IMR-90 (cell line): ENCODE results near the gene FOXP1. TPM values are rescaled to one million over a fixed set of nuclear protein-coding genes. Genes with fewer than 3 reads are reported as not detected.

Source experiments
- ATAC-seq: fragments of 200-7000 bp; cut with Tn5 transposase; 2 replicates; pipeline ENCODE4 v1.9.1; 2020; ENCODE audit warnings: low read depth, mild to moderate bottlenecking, moderate library complexity
- BruUV-seq: library from RNA; stranded (reverse); fragments of 400-500 nt; replicated peaks from 2 replicates; lab custom pipeline; 2021; lab: Mats Ljungman, UMichigan
- CTCF ChIA-PET: fragments of 300-600 bp; formaldehyde crosslinking; extraction: SDS; loops from one replicate; lab custom pipeline; 2021; ENCODE audit warnings: antibody characterized with exemption; lab: Yijun Ruan, JAX
- POLR2A ChIA-PET: fragments of 300-600 bp; sonication (Branson Sonifier 250); formaldehyde crosslinking; loops from one replicate; lab custom pipeline; 2022; ENCODE audit warnings: antibody characterized with exemption; ENCODE audit not compliant: unreplicated experiment; lab: Charles Lee
- DNase-seq: peaks from one replicate; pipeline ENCODE4 v3.0.0; 2013
- H2AFZ ChIP-seq: replicated peaks from 2 replicates; pipeline ENCODE3; 2013; ENCODE audit warnings: low read length, mild to moderate bottlenecking; ENCODE audit not compliant: poor library complexity
- H2AK5ac ChIP-seq: 2 replicates; pipeline ENCODE4 v1.6.1; 2013; ENCODE audit warnings: low read depth, low read length, inconsistent platforms
- H2AK9ac ChIP-seq: replicated peaks from 2 replicates; pipeline ENCODE3; 2013; ENCODE audit warnings: mild to moderate bottlenecking, low read depth, low read length, moderate library complexity; ENCODE audit not compliant: poor library complexity
- H2BK120ac ChIP-seq: 2 replicates; pipeline ENCODE4 v1.6.1; 2013; ENCODE audit warnings: low read depth, low read length, inconsistent platforms
- H2BK15ac ChIP-seq: 3 replicates; pipeline ENCODE4 v1.6.1; 2013; ENCODE audit warnings: low read depth, low read length, inconsistent platforms
- H2BK20ac ChIP-seq: 2 replicates; pipeline ENCODE4 v1.6.1; 2013; ENCODE audit warnings: low read depth, mild to moderate bottlenecking, inconsistent platforms, low read length, moderate library complexity
- H2BK5ac ChIP-seq: 2 replicates; pipeline ENCODE4 v1.6.1; 2013; ENCODE audit warnings: mild to moderate bottlenecking, low read depth, low read length, inconsistent platforms; ENCODE audit not compliant: poor library complexity, severe bottlenecking
- H3K14ac ChIP-seq: replicated peaks from 2 replicates; pipeline ENCODE4 v1.6.1; 2013; ENCODE audit warnings: low read depth, low read length, inconsistent platforms
- H3K18ac ChIP-seq: 2 replicates; pipeline ENCODE4 v1.6.1; 2013; ENCODE audit warnings: low read depth, low read length, control low read depth
- H3K23ac ChIP-seq: 2 replicates; pipeline ENCODE4 v1.6.1; 2013; ENCODE audit warnings: low read depth, low read length, inconsistent platforms
- H3K27ac ChIP-seq: 2 replicates; pipeline ENCODE4 v1.5.1; 2013; ENCODE audit warnings: mild to moderate bottlenecking, control low read depth, low read length; ENCODE audit not compliant: insufficient read depth
- H3K27me3 ChIP-seq: 2 replicates; pipeline ENCODE4 v1.6.1; 2013; ENCODE audit warnings: low read length; ENCODE audit not compliant: control insufficient read depth, insufficient read depth
- H3K36me3 ChIP-seq: 2 replicates; pipeline ENCODE4 v1.6.1; 2013; ENCODE audit warnings: low read length, mixed read lengths; ENCODE audit not compliant: control insufficient read depth, insufficient read depth
- H3K4ac ChIP-seq: 2 replicates; pipeline ENCODE4 v1.6.1; 2013; ENCODE audit warnings: low read depth, low read length, inconsistent platforms
- H3K4me1 ChIP-seq: 2 replicates; pipeline ENCODE4 v1.6.1; 2013; ENCODE audit warnings: low read length, mixed read lengths; ENCODE audit not compliant: control insufficient read depth, insufficient read depth
- H3K4me2 ChIP-seq: 2 replicates; pipeline ENCODE4 v1.6.1; 2013; ENCODE audit warnings: low read depth, mild to moderate bottlenecking, control low read depth, low read length, moderate library complexity
- H3K4me3 ChIP-seq: 2 replicates; pipeline ENCODE4 v1.5.1; 2013; ENCODE audit warnings: low read depth, mild to moderate bottlenecking, control low read depth, low read length, moderate library complexity; ENCODE audit not compliant: insufficient read depth
- H3K56ac ChIP-seq: 2 replicates; pipeline ENCODE4 v1.6.1; 2013; ENCODE audit warnings: low read length, inconsistent platforms; ENCODE audit not compliant: insufficient read depth; ENCODE audit errors: extremely low read depth
- H3K79me1 ChIP-seq, 2 experiments: 2 replicates each; pipeline ENCODE4 v1.6.1; 2013; ENCODE audit warnings: low read length in 2 of 2, inconsistent platforms in 1 of 2, low read depth in 1 of 2
- H3K9ac ChIP-seq: 2 replicates; pipeline ENCODE4 v1.6.1; 2013; ENCODE audit warnings: low read depth, low read length, control low read depth
- H3K9me1 ChIP-seq: 2 replicates; pipeline ENCODE4 v1.6.1; 2013; ENCODE audit warnings: low read length, inconsistent platforms; ENCODE audit not compliant: insufficient read depth
- H3K9me3 ChIP-seq: 2 replicates; pipeline ENCODE4 v1.6.1; 2013; ENCODE audit warnings: low read length; ENCODE audit not compliant: control insufficient read depth, insufficient read depth
- H4K20me1 ChIP-seq: 2 replicates; pipeline ENCODE4 v1.6.1; 2013; ENCODE audit warnings: low read length, inconsistent platforms; ENCODE audit not compliant: insufficient read depth
- H4K5ac ChIP-seq: 2 replicates; pipeline ENCODE4 v1.6.1; 2013; ENCODE audit warnings: mild to moderate bottlenecking, low read depth, low read length, control low read depth
- H4K8ac ChIP-seq, 2 experiments: 2 replicates each; pipeline ENCODE4 v1.6.1; 2013; ENCODE audit warnings: low read depth in 2 of 2, low read length in 2 of 2, control low read depth in 1 of 2, inconsistent platforms in 1 of 2
- H4K91ac ChIP-seq: 2 replicates; pipeline ENCODE4 v1.6.1; 2013; ENCODE audit warnings: low read depth, low read length, inconsistent platforms; ENCODE audit not compliant: insufficient read depth
- CHD1 ChIP-seq: IDR thresholded peaks from 2 replicates; pipeline ENCODE4 v1.6.1; 2012; ENCODE audit warnings: low read depth, low read length, improper control_type of control experiment
- FOS ChIP-seq: fragments of 150-350 bp; IDR thresholded peaks from 2 replicates; pipeline ENCODE4 v1.6.1; 2016; ENCODE audit warnings: low read depth, low read length
- MAFK ChIP-seq: IDR thresholded peaks from 2 replicates; pipeline ENCODE4 v1.6.1; 2012; ENCODE audit warnings: low read depth, low read length, improper control_type of control experiment
- MXI1 ChIP-seq: IDR thresholded peaks from 2 replicates; pipeline ENCODE4 v1.6.1; 2012; ENCODE audit warnings: low read depth, mild to moderate bottlenecking, low read length, moderate library complexity, borderline replicate concordance
- RCOR1 ChIP-seq: IDR thresholded peaks from 2 replicates; pipeline ENCODE4 v1.6.1; 2012; ENCODE audit warnings: mild to moderate bottlenecking, low read length, improper control_type of control experiment; ENCODE audit not compliant: insufficient replicate concordance
- RFX5 ChIP-seq: IDR thresholded peaks from 2 replicates; pipeline ENCODE4 v1.8.0; 2012; ENCODE audit warnings: low read depth, mild to moderate bottlenecking, low read length, moderate library complexity
- SMC3 ChIP-seq: fragments of 150-350 bp; IDR thresholded peaks from 2 replicates; pipeline ENCODE4 v1.6.1; 2016; ENCODE audit warnings: low read depth, mild to moderate bottlenecking, antibody characterized with exemption, low read length, moderate library complexity
- WGBS, 2 experiments: methylation state at CpG; one replicate each; pipeline versions ENCODE4 v1.1.5 to v1.1.7; 2013; ENCODE audit warnings: missing lambda C conversion rate in 2 of 2; ENCODE audit not compliant: insufficient read length in 1 of 2; ENCODE audit errors: extremely low coverage in 2 of 2; 5-methylcytosine and 5-hydroxymethylcytosine counted together
- dilution Hi-C: fragments of 300-500 bp; cut with HindIII; formaldehyde crosslinking; loops from one replicate; pipeline ENCODE4 v1.14.3; 2018; ENCODE audit warnings: low sequenced_read_pairs; ENCODE audit not compliant: unreplicated experiment
- in situ Hi-C: fragments of 300-500 bp; cut with MboI; formaldehyde crosslinking; loops from 3 replicates; pipeline ENCODE4 v1.14.3; 2019; ENCODE audit warnings: low sequenced_read_pairs, inconsistent platforms, mixed read lengths
- intact Hi-C: fragments of 100-400 bp; cut with micrococcal nuclease; formaldehyde crosslinking; loops from 2 replicates; pipeline ENCODE4 v1.10.0; 2022
- polyA plus RNA-seq, 3 experiments: library from polyadenylated mRNA; depleted of rRNA; stranded (reverse); fragments of >200 nt; gene quantifications; 2 replicates each; pipeline ENCODE4 v1.2.3, GENCODE V29; 2012; ENCODE audit warnings: low replicate concordance in 1 of 3
- total RNA-seq: library from RNA; depleted of rRNA; stranded (reverse); fragments of >200 nt; gene quantifications from 2 replicates; pipeline ENCODE4 v1.2.3, GENCODE V29; 2012
- TF ChIP-seq, protein P1 (sequence below): fragments of 150-350 bp; IDR thresholded peaks from 2 replicates; pipeline ENCODE4 v1.6.1; 2016; ENCODE audit warnings: low read depth, mild to moderate bottlenecking, low read length, moderate library complexity, borderline replicate concordance
- TF ChIP-seq, protein P2 (sequence below): conservative IDR thresholded peaks from 2 replicates; pipeline ENCODE4 v1.5.1; 2012; ENCODE audit warnings: mild to moderate bottlenecking, low read depth, low read length, improper control_type of control experiment

FOXP1 gene
- total and polyA plus RNA-seq, 2 of the 4 experiments (the other 2 are of a cell fraction), result 37.0 to 132 TPM

DNA sequence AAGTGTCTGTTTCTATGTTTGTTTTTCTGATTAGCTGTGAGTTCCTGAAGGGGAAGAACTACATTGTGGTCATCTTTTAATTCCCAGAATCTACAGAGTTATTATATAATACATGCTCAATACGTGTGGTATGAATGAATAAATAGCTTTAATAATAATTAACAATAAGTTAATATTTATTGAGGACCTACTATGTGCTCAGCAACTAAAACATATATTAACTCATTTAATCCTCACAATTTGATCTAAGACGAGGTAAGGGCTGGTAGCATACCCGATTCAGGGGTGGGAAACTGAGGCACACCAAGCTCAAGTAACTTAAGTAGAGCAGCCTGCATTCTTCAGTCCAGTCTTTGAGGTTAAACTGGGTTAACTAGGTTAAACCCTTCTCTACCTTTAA, 553.8 kb downstream of the FOXP1 start:
- BruUV-seq, result no TSS peak
- intact Hi-C loops, result no loop called here
- H3K14ac ChIP-seq, result no peak overlapping the region

More for the DNA sequence above, 553.8 kb downstream of the FOXP1 start:
- no CpG with 5 or more reads among the region's 3 CpGs for WGBS, 2 experiments
- H3K4me3 ChIP-seq, result no peak overlapping the region
- H2AK5ac ChIP-seq, result no peak overlapping the region
- in situ Hi-C loops, result no loop called here
- H2AK9ac ChIP-seq, result no peak overlapping the region
- TF ChIP-seq CHD1 (no peak), MXI1 (no peak), RFX5 (no peak), SMC3 (no peak), FOS (no peak), MAFK (no peak), RCOR1 (no peak)
- TF ChIP-seq, protein P1, sequence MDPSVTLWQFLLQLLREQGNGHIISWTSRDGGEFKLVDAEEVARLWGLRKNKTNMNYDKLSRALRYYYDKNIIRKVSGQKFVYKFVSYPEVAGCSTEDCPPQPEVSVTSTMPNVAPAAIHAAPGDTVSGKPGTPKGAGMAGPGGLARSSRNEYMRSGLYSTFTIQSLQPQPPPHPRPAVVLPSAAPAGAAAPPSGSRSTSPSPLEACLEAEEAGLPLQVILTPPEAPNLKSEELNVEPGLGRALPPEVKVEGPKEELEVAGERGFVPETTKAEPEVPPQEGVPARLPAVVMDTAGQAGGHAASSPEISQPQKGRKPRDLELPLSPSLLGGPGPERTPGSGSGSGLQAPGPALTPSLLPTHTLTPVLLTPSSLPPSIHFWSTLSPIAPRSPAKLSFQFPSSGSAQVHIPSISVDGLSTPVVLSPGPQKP, result no peak
- TF ChIP-seq, protein P2, sequence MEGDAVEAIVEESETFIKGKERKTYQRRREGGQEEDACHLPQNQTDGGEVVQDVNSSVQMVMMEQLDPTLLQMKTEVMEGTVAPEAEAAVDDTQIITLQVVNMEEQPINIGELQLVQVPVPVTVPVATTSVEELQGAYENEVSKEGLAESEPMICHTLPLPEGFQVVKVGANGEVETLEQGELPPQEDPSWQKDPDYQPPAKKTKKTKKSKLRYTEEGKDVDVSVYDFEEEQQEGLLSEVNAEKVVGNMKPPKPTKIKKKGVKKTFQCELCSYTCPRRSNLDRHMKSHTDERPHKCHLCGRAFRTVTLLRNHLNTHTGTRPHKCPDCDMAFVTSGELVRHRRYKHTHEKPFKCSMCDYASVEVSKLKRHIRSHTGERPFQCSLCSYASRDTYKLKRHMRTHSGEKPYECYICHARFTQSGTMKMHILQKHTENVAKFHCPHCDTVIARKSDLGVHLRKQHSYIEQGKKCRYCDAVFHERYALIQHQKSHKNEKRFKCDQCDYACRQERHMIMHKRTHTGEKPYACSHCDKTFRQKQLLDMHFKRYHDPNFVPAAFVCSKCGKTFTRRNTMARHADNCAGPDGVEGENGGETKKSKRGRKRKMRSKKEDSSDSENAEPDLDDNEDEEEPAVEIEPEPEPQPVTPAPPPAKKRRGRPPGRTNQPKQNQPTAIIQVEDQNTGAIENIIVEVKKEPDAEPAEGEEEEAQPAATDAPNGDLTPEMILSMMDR, result no peak
- no peak overlapping the region for H3K18ac ChIP-seq
- peaks cover 62 to 87% of the 10 kb centered on the region in 2 experiments for H3K79me1 ChIP-seq
- H3K4me2 ChIP-seq, result no peak overlapping the region
- H3K9ac ChIP-seq, result no peak overlapping the region
- H4K8ac ChIP-seq, result no peak overlapping the region
- ChIA-PET CTCF (interaction anchor here (0.8 kb wide), 1 partner anchor 27 kb away, joined by 6 read pairs; no protein-coding TSS in a partner anchor), POLR2A (no interaction called here)
- peaks cover 37% of the 10 kb centered on the region for H4K20me1 ChIP-seq
- no peak overlapping the region for H2BK20ac ChIP-seq
- DNase-seq (no peak), ATAC-seq (no peak)
- H3K4me1 ChIP-seq, result peaks cover 6% of the 10 kb centered on the region
- H2BK15ac ChIP-seq, result no peak overlapping the region
- no peak overlapping the region for H3K27ac ChIP-seq
- no peaks in the 10 kb centered on the region for H3K9me3 ChIP-seq
- no peak overlapping the region for H3K56ac ChIP-seq
- dilution Hi-C loops, result no loop called here
- peaks cover 38% of the 10 kb centered on the region for H3K36me3 ChIP-seq
- H3K27me3 ChIP-seq, result no peaks in the 10 kb centered on the region
- no peak overlapping the region for H2AFZ ChIP-seq
- no peak overlapping the region for H4K91ac ChIP-seq
- H3K23ac ChIP-seq, result no peak overlapping the region
- H4K5ac ChIP-seq, result no peak overlapping the region
- H2BK5ac ChIP-seq, result no peak overlapping the region
- H3K9me1 ChIP-seq, result peaks cover 27% of the 10 kb centered on the region
- no peak overlapping the region for H2BK120ac ChIP-seq
- no peak overlapping the region for H3K4ac ChIP-seq
